HG02885 (cell line): ENCODE measurements around the gene LRRC40.

Experiments
- ATAC-seq: cut with Tn5 transposase; IDR thresholded peaks from one replicate; pipeline ENCODE4 v1.9.1; 2021; ENCODE audit warnings: mild to moderate bottlenecking; ENCODE audit not compliant: unreplicated experiment, poor library complexity

The LRRC40 gene

GRCh38 chr1:70140343-70140742 is 65.0 kb downstream of the LRRC40 start:
- ATAC-seq, result no peak

GRCh38 chr1:70134148-70134547 is 71.2 kb downstream of the LRRC40 start:
- ATAC-seq, result no peak

- ATAC-seq, result no peak
Observed at GRCh38 chr1:70117046-70117445, 88.3 kb downstream of the LRRC40 start.

- ATAC-seq, result no peak
Observed at GRCh38 chr1:70115315-70115714, 90.1 kb downstream of the LRRC40 start.

- ATAC-seq, result no peak
Observed at GRCh38 chr1:70112838-70113237, 92.5 kb downstream of the LRRC40 start.

- ATAC-seq, result no peak
Observed at GRCh38 chr1:70109241-70109640, 96.1 kb downstream of the LRRC40 start.

- no peak for ATAC-seq
Observed at GRCh38 chr1:70103770-70104169, 101.6 kb downstream of the LRRC40 start.

GRCh38 chr1:70101774-70102173 is 103.6 kb downstream of the LRRC40 start:
- no peak for ATAC-seq

GRCh38 chr1:70101231-70101630 is 104.1 kb downstream of the LRRC40 start:
- ATAC-seq, result no peak
